OCI-LY7 (cell line): Measurements from ENCODE around the gene ROCK2.

Experiments used
- CTCF ChIP-seq: fragments of 200-600 bp; sonication (generic); conservative IDR thresholded peaks from 2 replicates; pipeline ENCODE4 v1.5.1; 2014; ENCODE audit warnings: mild to moderate bottlenecking, antibody characterized with exemption, low read length, moderate library complexity, mixed read lengths
- EZH2phosphoT487 ChIP-seq: fragments of 200-600 bp; sonication (generic); IDR thresholded peaks from 2 replicates; pipeline ENCODE4 v1.6.1; 2018; ENCODE audit warnings: low read depth, borderline replicate concordance, mild to moderate bottlenecking, mixed run types, antibody characterized with exemption, low read length, moderate library complexity, mixed read lengths

- TF ChIP-seq CTCF (no peak), EZH2phosphoT487 (no peak)
These were observed 213.1 kb downstream of the ROCK2 start for GRCh38 chr2:11131166-11131920.
